HepG2 (cell line): ENCODE results near the gene CADM1. TPM values are rescaled to one million over a fixed set of nuclear protein-coding genes. Genes with fewer than 3 reads are reported as not detected.

Experiments used
- ATAC-seq: fragments of 200-7000 bp; cut with Tn5 transposase; 3 replicates; pipeline ENCODE4 v1.9.1; 2020; ENCODE audit warnings: mild to moderate bottlenecking, moderate library complexity
- BruUV-seq: library from RNA; stranded (reverse); fragments of 400-500 nt; replicated peaks from 2 replicates; lab custom pipeline; 2021; lab: Mats Ljungman, UMichigan
- CTCF ChIA-PET: fragments of 300-600 bp; formaldehyde crosslinking; extraction: SDS; loops from one replicate; lab custom pipeline; 2021; ENCODE audit warnings: low total read pairs, inconsistent platforms, low intra/inter-chr PET ratio; lab: Yijun Ruan, JAX
- POLR2A ChIA-PET: fragments of 350-600 bp; sonication (Branson Sonifier 250); formaldehyde crosslinking; loops from one replicate; lab custom pipeline; 2020; ENCODE audit warnings: antibody characterized with exemption, inconsistent platforms; lab: Yijun Ruan, JAX
- DNase-seq: peaks from one replicate; pipeline ENCODE4 v3.0.0-alpha.2; 2015; ENCODE audit warnings: low spot score
- FAIRE-seq: peaks from 3 replicates; lab custom pipeline; 2011; peaks lifted over from hg19 to GRCh38; lab: Jason Lieb, UNC
- H2AFZ ChIP-seq: one replicate; pipeline ENCODE4 v1.6.1; 2011; ENCODE audit warnings: low read length, inconsistent platforms
- H3K27ac ChIP-seq: fragments of 300-600 bp; 3 replicates; pipeline ENCODE4 v1.8.0; 2011; ENCODE audit warnings: mixed run types, mild to moderate bottlenecking, mixed read lengths, low read length, inconsistent platforms; ENCODE audit not compliant: insufficient read depth; ENCODE audit errors: extremely low read length
- H3K27me3 ChIP-seq, 2 experiments: fragments of 200-600 bp in 1 of 2; 2 replicates in 1 of 2; 3 replicates in 1 of 2; pipeline versions ENCODE4 v1.6.0 to v1.8.0; 2011; ENCODE audit warnings: low read length in 2 of 2, mild to moderate bottlenecking in 2 of 2, moderate library complexity in 2 of 2, inconsistent platforms in 1 of 2; ENCODE audit not compliant: insufficient read depth in 2 of 2, control insufficient read depth in 1 of 2
- H3K36me3 ChIP-seq, 2 experiments: fragments of 200-600 bp in 1 of 2; replicated peaks in 1 of 2; 2 replicates in 1 of 2; 3 replicates in 1 of 2; pipeline versions ENCODE4 v1.5.1 to v1.8.0; 2011; ENCODE audit warnings: low read length in 2 of 2, inconsistent platforms in 1 of 2; ENCODE audit not compliant: insufficient read depth in 2 of 2, control insufficient read depth in 1 of 2
- H3K4me1 ChIP-seq: 2 replicates; pipeline ENCODE4 v1.5.1; 2012; ENCODE audit warnings: low read length, inconsistent platforms; ENCODE audit not compliant: insufficient read depth
- H3K4me2 ChIP-seq: 2 replicates; pipeline ENCODE4 v1.6.0; 2011; ENCODE audit warnings: low read depth, low read length, inconsistent platforms
- H3K4me3 ChIP-seq, 3 experiments: fragments of 200-600 bp in 1 of 3; sonication (generic), shearing (Covaris generic) in 1 of 3; replicated peaks in 1 of 3; 2 replicates each; pipeline ENCODE4 v1.5.1; 2011 to 2016; ENCODE audit warnings: low read length in 3 of 3, inconsistent platforms in 2 of 3, low read depth in 2 of 3, mild to moderate bottlenecking in 2 of 3, control low read depth in 1 of 3, mixed read lengths in 1 of 3; ENCODE audit not compliant: insufficient read depth in 1 of 3
- H3K79me2 ChIP-seq: one replicate; pipeline ENCODE4 v1.6.1; 2011; ENCODE audit warnings: low read length, inconsistent platforms; ENCODE audit not compliant: insufficient read depth
- H3K9ac ChIP-seq: 2 replicates; pipeline ENCODE4 v1.6.0; 2011; ENCODE audit warnings: mild to moderate bottlenecking, low read depth, low read length, inconsistent platforms; ENCODE audit not compliant: insufficient read depth
- H3K9me3 ChIP-seq: 2 replicates; pipeline ENCODE4 v1.5.1; 2012; ENCODE audit warnings: mild to moderate bottlenecking, low read length
- H4K20me1 ChIP-seq: 2 replicates; pipeline ENCODE4 v1.6.0; 2011; ENCODE audit warnings: inconsistent platforms, mild to moderate bottlenecking, low read length, moderate library complexity; ENCODE audit not compliant: insufficient read depth
- ARID2 ChIP-seq: sonication (generic); formaldehyde crosslinking; IDR thresholded peaks from 2 replicates; pipeline ENCODE4 v1.8.1; 2022; ENCODE audit warnings: mild to moderate bottlenecking, missing genetic modification reagents, borderline replicate concordance
- GATAD1 ChIP-seq: IDR thresholded peaks from 2 replicates; pipeline ENCODE4 v1.6.1; 2016; ENCODE audit warnings: missing genetic modification reagents, missing compliant biosample characterization
- ISL2 ChIP-seq: sonication (generic); formaldehyde crosslinking; IDR thresholded peaks from 2 replicates; pipeline ENCODE4 v1.5.0; 2020; ENCODE audit warnings: missing genetic modification reagents
- SMYD3 ChIP-seq: sonication (generic); formaldehyde crosslinking; IDR thresholded peaks from 2 replicates; pipeline ENCODE4 v1.8.1; 2023; ENCODE audit warnings: mild to moderate bottlenecking, missing genetic modification reagents
- TIGD3 ChIP-seq: sonication (generic); formaldehyde crosslinking; IDR thresholded peaks from 2 replicates; pipeline ENCODE4 v1.5.1; 2020; ENCODE audit warnings: mild to moderate bottlenecking, missing genetic modification reagents, borderline replicate concordance
- ZNF205 ChIP-seq: IDR thresholded peaks from 2 replicates; pipeline ENCODE4 v1.6.1; 2018; ENCODE audit warnings: missing biosample characterization, missing genetic modification reagents
- ZNF331 ChIP-seq: sonication (generic); formaldehyde crosslinking; IDR thresholded peaks from 2 replicates; pipeline ENCODE4 v1.4.0; 2020; ENCODE audit warnings: missing genetic modification reagents
- WGBS: methylation state at CpG from one replicate; pipeline ENCODE4 v1.1.6; 2017; ENCODE audit warnings: low lambda C conversion rate; 5-methylcytosine and 5-hydroxymethylcytosine counted together
- in situ Hi-C: cut with HindIII; loops from 2 replicates; pipeline ENCODE4 v1.10.0; 2017; ENCODE audit warnings: low pct_unique_long_range_greater_than_20kb; ENCODE audit not compliant: extremely low pct_ligation_motif_present
- intact Hi-C: fragments of 100-400 bp; cut with micrococcal nuclease; formaldehyde crosslinking; loops from one replicate; pipeline ENCODE4 v1.10.0; 2022; ENCODE audit not compliant: unreplicated experiment
- polyA plus RNA-seq, 8 experiments: library from polyadenylated mRNA; depleted of rRNA in 3 of 8; stranded (reverse) in 7 of 8; unstranded in 1 of 8; fragments of >200 nt; fragmentation: Illumina TruSeq in 4 of 8; extraction: Trizol in 4 of 8; gene quantifications; 2 replicates each; pipeline versions ENCODE4 v1.2.1 to v1.2.3, GENCODE V29; 2011 to 2016; ENCODE audit warnings: low read depth in 4 of 8, missing spikeins in 1 of 8, mixed read lengths in 1 of 8; ENCODE audit not compliant: insufficient read depth in 1 of 8
- total RNA-seq, 5 experiments: library from RNA; depleted of rRNA; stranded (reverse); fragments of >200 nt; fragmentation: Illumina TruSeq; extraction: Trizol; gene quantifications; 2 replicates each; pipeline ENCODE4 v1.2.3, GENCODE V29; 2016; ENCODE audit warnings: low read depth in 1 of 5
- TF ChIP-seq, protein P1 (sequence below): fragments of 450-650 bp; IDR thresholded peaks from 2 replicates; pipeline ENCODE4 v1.6.1; 2016

Gene CADM1
- total and polyA plus RNA-seq, 2 of the 13 experiments (the other 11 are each of a cell fraction or from before 2014, with no cell fraction given): 71.3 to 122 TPM

DNA sequence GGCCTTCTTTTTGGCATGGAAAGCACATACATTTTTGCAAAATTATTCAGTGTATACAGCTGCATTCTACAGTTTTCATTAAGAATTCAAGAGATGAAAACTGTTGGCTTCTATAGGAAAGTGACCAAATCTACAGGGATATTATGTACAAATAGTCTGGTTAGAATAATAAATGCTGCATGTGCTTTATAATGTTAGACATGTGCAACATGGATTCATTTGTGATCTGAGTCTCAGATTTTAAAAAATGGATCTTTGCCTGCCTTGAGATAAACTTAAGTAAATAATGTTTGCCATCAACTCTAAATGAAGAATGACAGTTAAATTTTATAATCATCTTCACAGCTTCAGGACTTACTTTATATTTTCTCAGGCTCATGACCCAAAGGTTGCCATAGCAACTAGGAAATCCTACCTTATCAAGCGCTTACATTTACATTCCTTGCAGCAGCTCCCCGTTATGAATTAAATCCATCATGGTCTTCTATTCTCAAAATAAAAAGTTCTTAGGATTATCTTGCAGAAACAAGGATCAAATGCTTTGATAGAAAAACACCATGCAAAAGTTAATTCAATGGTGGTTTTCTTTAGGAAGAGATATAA is 200.2 kb downstream of the CADM1 start:
- 98% methylated on average over 2 of the region's 2 CpGs for WGBS
- DNase-seq (no peak), FAIRE-seq (no peak), ATAC-seq (no peak)
- H4K20me1 ChIP-seq: no peaks in the 10 kb centered on the region
- H3K27ac ChIP-seq: no peak overlapping the region
- TF ChIP-seq ZNF331 (CRISPR knock-in tag) (no peak), GATAD1 (CRISPR knock-in tag) (no peak), SMYD3 (CRISPR knock-in tag) (no peak)
- TF ChIP-seq, protein P1, sequence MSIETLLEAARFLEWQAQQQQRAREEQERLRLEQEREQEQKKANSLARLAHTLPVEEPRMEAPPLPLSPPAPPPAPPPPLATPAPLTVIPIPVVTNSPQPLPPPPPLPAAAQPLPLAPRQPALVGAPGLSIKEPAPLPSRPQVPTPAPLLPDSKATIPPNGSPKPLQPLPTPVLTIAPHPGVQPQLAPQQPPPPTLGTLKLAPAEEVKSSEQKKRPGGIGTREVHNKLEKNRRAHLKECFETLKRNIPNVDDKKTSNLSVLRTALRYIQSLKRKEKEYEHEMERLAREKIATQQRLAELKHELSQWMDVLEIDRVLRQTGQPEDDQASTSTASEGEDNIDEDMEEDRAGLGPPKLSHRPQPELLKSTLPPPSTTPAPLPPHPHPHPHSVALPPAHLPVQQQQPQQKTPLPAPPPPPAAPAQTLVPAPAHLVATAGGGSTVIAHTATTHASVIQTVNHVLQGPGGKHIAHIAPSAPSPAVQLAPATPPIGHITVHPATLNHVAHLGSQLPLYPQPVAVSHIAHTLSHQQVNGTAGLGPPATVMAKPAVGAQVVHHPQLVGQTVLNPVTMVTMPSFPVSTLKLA: peak; percentile 95
- H3K79me2 ChIP-seq: peaks cover 2% of the 10 kb centered on the region
- H3K9ac ChIP-seq: no peak overlapping the region
- H3K4me1 ChIP-seq: no peaks in the 10 kb centered on the region
- H3K9me3 ChIP-seq: no peaks in the 10 kb centered on the region
- CTCF ChIA-PET: no interaction called here
- no peak overlapping the region for H2AFZ ChIP-seq
- no peak overlapping the region for H3K4me2 ChIP-seq
- POLR2A ChIA-PET: no interaction called here
- in situ Hi-C loops: no loop called here
- intact Hi-C loops: no loop called here
- H3K36me3 ChIP-seq: 0 out of 5 replicates have a peak, but pooled peaks cover 1 to 5% of the 10 kb centered on the region in 2 experiments
- BruUV-seq: no TSS peak
- no peak overlapping the region for H3K4me3 ChIP-seq
- no peaks in the 10 kb centered on the region for H3K27me3 ChIP-seq

- no TSS peak for BruUV-seq
These were observed 201.1 kb downstream of the CADM1 start for GRCh38 chr11:115302946-115303703.

More at GRCh38 chr11:115302946-115303703, 201.1 kb downstream of the CADM1 start:
- WGBS: 89% methylated on average over 5 of the region's 5 CpGs
- no peaks in the 10 kb centered on the region for H3K9me3 ChIP-seq
- H3K27ac ChIP-seq: no peak overlapping the region
- H3K4me3 ChIP-seq: no peak overlapping the region
- no peak overlapping the region for H2AFZ ChIP-seq
- no peaks in the 10 kb centered on the region for H3K4me1 ChIP-seq
- no peak for DNase-seq
- no peak for FAIRE-seq
- no peak overlapping the region for H3K9ac ChIP-seq
- intact Hi-C loops (no loop called here), in situ Hi-C loops (no loop called here)
- ATAC-seq: no peak
- ChIA-PET CTCF (no interaction called here), POLR2A (no interaction called here)
- no peaks in the 10 kb centered on the region for H4K20me1 ChIP-seq
- TF ChIP-seq ISL2 (CRISPR knock-in tag) (no peak), TIGD3 (no peak), ARID2 (CRISPR knock-in tag) (no peak), ZNF205 (CRISPR knock-in tag) (no peak)
- no peaks in the 10 kb centered on the region for H3K27me3 ChIP-seq
- peaks cover 2% of the 10 kb centered on the region for H3K79me2 ChIP-seq
- no peak overlapping the region for H3K4me2 ChIP-seq
- peaks cover 1 to 5% of the 10 kb centered on the region in 2 experiments; a peak in 1 of 5 replicates for H3K36me3 ChIP-seq
